SK-N-MC (cell line): ENCODE measurements around the gene MYPOP.

Experiments used
- EZH2 ChIP-seq: fragments of 200-600 bp; sonication (generic); IDR thresholded peaks from one replicate; pipeline ENCODE4 v1.6.1; 2017; ENCODE audit warnings: antibody characterized with exemption
- FOXP2 ChIP-seq: optimal IDR thresholded peaks from 2 replicates; pipeline ENCODE3; 2011; ENCODE audit warnings: mild to moderate bottlenecking, moderate library complexity; ENCODE audit not compliant: insufficient read depth; ENCODE audit errors: extremely low read length, control extremely low read depth
- POLR2AphosphoS5 ChIP-seq: IDR thresholded peaks from 2 replicates; pipeline ENCODE4 v1.6.1; 2012; ENCODE audit warnings: mild to moderate bottlenecking, low read depth, low read length, borderline replicate concordance

GRCh38 chr19:45884682-45885555 is 17.5 kb downstream of the MYPOP start:
- TF ChIP-seq EZH2 (no peak), POLR2AphosphoS5 (no peak), FOXP2 (no peak)
